Activated CD8-positive, alpha-beta memory T cell treated with anti-CD3 and anti-CD28 coated beads, Interleukin-2, amount 50 U/mL, for 1 hour (primary cell): ENCODE results near the gene JADE1.

Experiments
- DNase-seq: peaks from one replicate; pipeline ENCODE4 v3.0.0-alpha.2; 2020; ENCODE audit errors: extremely low read depth

The JADE1 gene

GRCh38 chr4:128844931-128845330 is 35.4 kb downstream of the JADE1 start:
- no peak for DNase-seq

- DNase-seq, result no peak
These were observed 36.6 kb downstream of the JADE1 start for GRCh38 chr4:128846063-128846462.

- DNase-seq, result no peak
These were observed 37.7 kb downstream of the JADE1 start for GRCh38 chr4:128847082-128847724.

- no peak for DNase-seq
These were observed 39.0 kb downstream of the JADE1 start for GRCh38 chr4:128848461-128848860.

GRCh38 chr4:128850252-128850651 is 40.8 kb downstream of the JADE1 start:
- DNase-seq, result no peak

- no peak for DNase-seq
These were observed 44.2 kb downstream of the JADE1 start for GRCh38 chr4:128853741-128854140.

GRCh38 chr4:128854433-128854832 is 44.9 kb downstream of the JADE1 start:
- peak; percentile 7 for DNase-seq

GRCh38 chr4:128855621-128856020 is 46.1 kb downstream of the JADE1 start:
- DNase-seq, result no peak

GRCh38 chr4:128856246-128856645 is 46.7 kb downstream of the JADE1 start:
- DNase-seq, result no peak

GRCh38 chr4:128858879-128859671 is 49.6 kb downstream of the JADE1 start:
- DNase-seq, result no peak

- no peak for DNase-seq
These were observed 50.6 kb downstream of the JADE1 start for GRCh38 chr4:128859887-128860677.

- no peak for DNase-seq
These were observed 52.5 kb downstream of the JADE1 start for GRCh38 chr4:128861856-128862518.

GRCh38 chr4:128862608-128863311 is 53.3 kb downstream of the JADE1 start:
- peak; percentile 7 for DNase-seq

- peak; percentile 37 for DNase-seq
These were observed 54.0 kb downstream of the JADE1 start for GRCh38 chr4:128863312-128864075.

GRCh38 chr4:128865132-128865531 is 55.6 kb downstream of the JADE1 start:
- no peak for DNase-seq

- DNase-seq, result no peak
These were observed 56.8 kb downstream of the JADE1 start for GRCh38 chr4:128866269-128866668.

GRCh38 chr4:128866691-128867090 is 57.2 kb downstream of the JADE1 start:
- no peak for DNase-seq

- no peak for DNase-seq
These were observed 59.3 kb downstream of the JADE1 start for GRCh38 chr4:128868758-128869157.

- DNase-seq, result no peak
These were observed 60.4 kb downstream of the JADE1 start for GRCh38 chr4:128869776-128870509.

- no peak for DNase-seq
These were observed 62.4 kb downstream of the JADE1 start for GRCh38 chr4:128871948-128872347.
